Brain microvascular endothelial cell (primary cell): Measurements from ENCODE around the gene SLC35B4.

Experiments
- DNase-seq: peaks from one replicate; pipeline ENCODE4 v3.0.0-alpha.2; 2020
- H3K27ac ChIP-seq: fragments of 250-450 bp; sonication (Bioruptor Pico); 2 replicates; pipeline ENCODE4 v1.5.1; 2020; ENCODE audit warnings: mild to moderate bottlenecking, moderate library complexity
- H3K27me3 ChIP-seq: fragments of 250-450 bp; sonication (Bioruptor Pico); replicated peaks from 2 replicates; pipeline ENCODE4 v1.5.1; 2020; ENCODE audit warnings: mild to moderate bottlenecking
- H3K36me3 ChIP-seq: fragments of 250-450 bp; sonication (Bioruptor Pico); replicated peaks from 2 replicates; pipeline ENCODE4 v1.5.1; 2020; ENCODE audit warnings: mild to moderate bottlenecking
- H3K4me3 ChIP-seq: 2 replicates; pipeline ENCODE4 v1.5.1; 2011; ENCODE audit warnings: low read depth, mild to moderate bottlenecking, control low read depth, low read length, moderate library complexity
- CTCF ChIP-seq: IDR thresholded peaks from 2 replicates; pipeline ENCODE4 v1.5.1; 2011; ENCODE audit warnings: low read depth, mild to moderate bottlenecking, moderate library complexity, low read length, control low read depth, inconsistent platforms; ENCODE audit errors: missing control alignments
- in situ Hi-C: cut with HindIII; loops from 2 replicates; pipeline ENCODE4 v1.10.0; 2017; ENCODE audit warnings: low sequenced_read_pairs, low pct_ligation_motif_present

SLC35B4 gene

GRCh38 chr7:134254311-134254710 lies 62.4 kb downstream of the SLC35B4 start:
- DNase-seq = no peak
- Histone ChIP-seq H3K27me3 (no peaks in the 10 kb centered on the region), H3K4me3 (no peak overlapping the region), H3K36me3 (no peaks in the 10 kb centered on the region), H3K27ac (no peak overlapping the region)
- in situ Hi-C loops = no loop called here
- TF ChIP-seq CTCF = peak; percentile 41

GRCh38 chr7:134248196-134248595 lies 68.5 kb downstream of the SLC35B4 start:
- Histone ChIP-seq H3K27ac (no peak overlapping the region), H3K4me3 (no peak overlapping the region), H3K27me3 (no peaks in the 10 kb centered on the region), H3K36me3 (no peaks in the 10 kb centered on the region)
- TF ChIP-seq CTCF = no peak
- no peak for DNase-seq
- in situ Hi-C loops = no loop called here

GRCh38 chr7:134246761-134247160 lies 70.0 kb downstream of the SLC35B4 start:
- in situ Hi-C loops = no loop called here
- DNase-seq = no peak
- Histone ChIP-seq H3K27me3 (no peaks in the 10 kb centered on the region), H3K4me3 (no peak overlapping the region), H3K36me3 (no peaks in the 10 kb centered on the region), H3K27ac (no peak overlapping the region)
- no peak for TF ChIP-seq CTCF

GRCh38 chr7:134246347-134246746 lies 70.4 kb downstream of the SLC35B4 start:
- Histone ChIP-seq H3K27ac (no peak overlapping the region), H3K36me3 (no peaks in the 10 kb centered on the region)
- TF ChIP-seq CTCF = no peak

GRCh38 chr7:134245253-134245652 lies 71.5 kb downstream of the SLC35B4 start:
- no peaks in the 10 kb centered on the region for H3K27me3 ChIP-seq
- H3K27ac ChIP-seq = no peak overlapping the region
- in situ Hi-C loops = no loop called here
- H3K4me3 ChIP-seq = no peak overlapping the region
- H3K36me3 ChIP-seq = no peaks in the 10 kb centered on the region
- no peak for TF ChIP-seq CTCF
- no peak for DNase-seq

More at GRCh38 chr7:134246347-134246746, 70.4 kb downstream of the SLC35B4 start:
- Histone ChIP-seq H3K27me3 (no peaks in the 10 kb centered on the region), H3K4me3 (no peak overlapping the region)
- no peak for DNase-seq
- in situ Hi-C loops = no loop called here
